Measurements from ENCODE around the gene TMEM38B. TPM values are rescaled to one million over a fixed set of nuclear protein-coding genes. Genes with fewer than 3 reads are reported as not detected.

The TMEM38B gene, protein sequence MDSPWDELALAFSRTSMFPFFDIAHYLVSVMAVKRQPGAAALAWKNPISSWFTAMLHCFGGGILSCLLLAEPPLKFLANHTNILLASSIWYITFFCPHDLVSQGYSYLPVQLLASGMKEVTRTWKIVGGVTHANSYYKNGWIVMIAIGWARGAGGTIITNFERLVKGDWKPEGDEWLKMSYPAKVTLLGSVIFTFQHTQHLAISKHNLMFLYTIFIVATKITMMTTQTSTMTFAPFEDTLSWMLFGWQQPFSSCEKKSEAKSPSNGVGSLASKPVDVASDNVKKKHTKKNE
- 8.0 and 10.0 TPM in 2 replicates for total RNA-seq
- long read RNA-seq, transcript TMEM38B-202 (6 exons, 3,525 nt): major isoform, 166 of 191 reads
- long read RNA-seq, partial matches to known transcripts: 7 of 191 reads
- long read RNA-seq, other reads (novel, unspliced or antisense): 18 of 191 reads

DNA sequence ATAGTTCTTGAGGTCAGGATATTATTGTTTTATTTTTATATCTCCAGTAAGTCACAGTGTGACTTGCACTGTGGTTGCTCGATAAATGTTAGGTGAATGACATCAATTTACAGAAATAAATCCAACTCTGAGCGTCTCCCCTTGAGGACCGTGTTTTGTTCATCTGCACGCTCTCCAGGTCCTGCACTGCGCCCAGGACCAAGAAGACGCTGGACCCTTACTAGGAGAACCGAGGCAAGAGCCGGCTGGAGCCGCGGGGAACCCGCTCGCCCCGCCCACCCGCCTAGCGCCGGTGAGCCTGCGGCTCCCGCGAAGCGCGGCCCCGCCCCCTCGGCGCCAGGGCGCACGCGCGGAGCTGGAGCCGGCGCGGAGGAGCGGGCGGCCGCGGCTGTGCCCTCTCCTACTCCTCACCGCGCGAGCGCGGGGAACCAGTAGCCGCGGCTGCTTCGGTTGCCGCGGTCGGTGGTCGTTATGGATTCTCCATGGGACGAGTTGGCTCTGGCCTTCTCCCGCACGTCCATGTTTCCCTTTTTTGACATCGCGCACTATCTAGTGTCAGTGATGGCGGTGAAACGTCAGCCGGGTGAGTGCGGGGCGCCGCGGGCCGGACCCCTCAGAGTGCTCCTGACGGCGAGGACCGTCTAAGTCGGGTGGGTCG is at the start of gene TMEM38B:
TSS of gene TMEM38B (plus strand) at position 352 of the 658 bp plus-strand sequence. CDS start at position 472, 120 bp downstream.
- peak within 1 kb of the TSS; percentile 84 for H3K4me3 Mint-ChIP-seq (ENCODE audit: unreplicated experiment)
- TF ChIP-seq, protein P1, sequence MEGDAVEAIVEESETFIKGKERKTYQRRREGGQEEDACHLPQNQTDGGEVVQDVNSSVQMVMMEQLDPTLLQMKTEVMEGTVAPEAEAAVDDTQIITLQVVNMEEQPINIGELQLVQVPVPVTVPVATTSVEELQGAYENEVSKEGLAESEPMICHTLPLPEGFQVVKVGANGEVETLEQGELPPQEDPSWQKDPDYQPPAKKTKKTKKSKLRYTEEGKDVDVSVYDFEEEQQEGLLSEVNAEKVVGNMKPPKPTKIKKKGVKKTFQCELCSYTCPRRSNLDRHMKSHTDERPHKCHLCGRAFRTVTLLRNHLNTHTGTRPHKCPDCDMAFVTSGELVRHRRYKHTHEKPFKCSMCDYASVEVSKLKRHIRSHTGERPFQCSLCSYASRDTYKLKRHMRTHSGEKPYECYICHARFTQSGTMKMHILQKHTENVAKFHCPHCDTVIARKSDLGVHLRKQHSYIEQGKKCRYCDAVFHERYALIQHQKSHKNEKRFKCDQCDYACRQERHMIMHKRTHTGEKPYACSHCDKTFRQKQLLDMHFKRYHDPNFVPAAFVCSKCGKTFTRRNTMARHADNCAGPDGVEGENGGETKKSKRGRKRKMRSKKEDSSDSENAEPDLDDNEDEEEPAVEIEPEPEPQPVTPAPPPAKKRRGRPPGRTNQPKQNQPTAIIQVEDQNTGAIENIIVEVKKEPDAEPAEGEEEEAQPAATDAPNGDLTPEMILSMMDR (IDR thresholded peaks at IDR 0.05): no peak
- H3K4me1 Mint-ChIP-seq (ENCODE audit: unreplicated experiment): peaks cover 18% of the 10 kb centered on the region
- peak within 1 kb of the TSS; percentile 71 for H3K27ac Mint-ChIP-seq (ENCODE audit: unreplicated experiment)
- H3K27me3 Mint-ChIP-seq (ENCODE audit: unreplicated experiment): peaks cover 18% of the 10 kb centered on the region
- DNase-seq (ENCODE audit: extremely low spot score, unreplicated experiment): peak; percentile 93
- H3K36me3 Mint-ChIP-seq (ENCODE audit: unreplicated experiment): no peaks in the 10 kb centered on the region
- no peaks in the 10 kb centered on the region for H3K9me3 Mint-ChIP-seq (ENCODE audit: unreplicated experiment)

DNA sequence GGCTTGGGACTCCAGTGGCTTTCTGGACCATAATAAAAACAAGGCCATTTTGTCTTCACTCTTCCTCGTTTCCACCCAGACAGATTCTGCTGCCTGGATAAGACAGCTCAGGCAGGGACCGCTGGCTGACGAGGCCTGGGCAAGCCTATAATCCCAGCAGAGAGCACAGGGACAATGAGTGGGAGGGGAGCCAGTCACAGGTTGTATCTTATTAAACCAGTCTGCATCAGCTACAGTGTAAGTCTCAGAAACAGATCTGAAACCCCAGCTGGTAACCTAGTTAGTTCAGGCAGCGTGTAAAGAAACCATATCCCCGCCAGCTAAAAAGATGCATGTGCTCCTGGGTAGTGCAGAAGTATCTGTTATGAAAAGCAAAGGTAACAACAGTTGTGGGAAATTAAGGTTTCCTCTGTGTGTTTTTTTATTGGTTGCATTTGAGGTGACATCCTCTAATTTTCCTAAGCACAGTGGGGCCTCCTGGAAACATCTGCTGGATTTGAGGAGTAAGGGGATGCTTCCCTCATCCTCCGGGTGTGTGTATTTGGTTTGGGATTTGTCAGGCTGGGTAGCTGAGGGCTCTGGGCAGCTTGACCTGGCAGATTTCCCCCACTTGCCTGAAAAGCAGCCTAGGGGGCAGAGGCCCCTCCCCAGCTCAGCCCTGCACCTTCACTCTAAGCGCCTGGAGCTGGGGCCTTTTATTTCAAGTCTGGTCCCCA is 47.3 kb upstream of the TMEM38B start:
- Mint-ChIP-seq H3K9me3 (ENCODE audit: unreplicated experiment) (no peaks in the 10 kb centered on the region), H3K36me3 (ENCODE audit: unreplicated experiment) (peaks cover 2% of the 10 kb centered on the region), H3K4me1 (ENCODE audit: unreplicated experiment) (no peaks in the 10 kb centered on the region), H3K4me3 (ENCODE audit: unreplicated experiment) (no peak overlapping the region), H3K27ac (ENCODE audit: unreplicated experiment) (no peak overlapping the region), H3K27me3 (ENCODE audit: unreplicated experiment) (no peaks in the 10 kb centered on the region)
- DNase-seq (ENCODE audit: extremely low spot score, unreplicated experiment): no peak
- TF ChIP-seq, protein P1 (IDR thresholded peaks at IDR 0.05): no peak

DNA sequence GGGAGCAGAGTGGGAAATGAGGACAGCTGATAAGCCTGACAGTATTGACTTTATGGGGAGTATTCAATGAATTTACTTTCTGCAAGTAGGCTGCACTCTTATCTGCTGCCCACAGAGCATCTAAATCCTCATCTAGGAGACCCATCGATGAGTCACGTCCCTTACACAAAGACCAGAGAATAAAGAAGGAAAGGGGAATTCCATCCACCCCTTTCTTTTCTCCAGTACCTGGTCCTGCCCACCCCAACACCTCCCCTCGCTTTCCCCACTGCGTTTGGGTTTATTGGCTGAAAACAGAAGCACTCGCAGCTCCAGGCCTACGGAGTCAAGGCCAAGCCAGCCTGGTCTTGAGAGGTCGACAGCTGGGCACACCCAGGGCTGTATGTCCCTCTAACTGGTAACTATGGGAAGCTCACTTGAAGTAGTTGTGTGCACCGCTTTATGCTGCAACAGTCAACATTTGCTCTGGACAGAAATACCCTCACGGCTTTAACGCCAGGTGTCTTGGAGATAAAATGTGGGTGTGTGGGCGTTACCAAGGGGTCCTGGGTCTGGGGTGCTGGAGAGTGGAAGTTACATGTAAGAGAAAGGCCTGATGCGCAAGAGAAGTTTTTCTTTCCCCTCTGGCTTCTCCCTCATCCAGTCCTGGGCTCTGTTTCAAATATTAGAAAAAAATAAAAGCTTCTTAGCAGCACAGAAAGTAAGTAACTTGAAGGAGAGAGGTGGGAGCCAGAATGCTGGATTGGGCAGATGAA is 46.6 kb upstream of the TMEM38B start:
- Mint-ChIP-seq H3K27me3 (ENCODE audit: unreplicated experiment) (no peaks in the 10 kb centered on the region), H3K4me1 (ENCODE audit: unreplicated experiment) (no peaks in the 10 kb centered on the region), H3K27ac (ENCODE audit: unreplicated experiment) (no peak overlapping the region), H3K4me3 (ENCODE audit: unreplicated experiment) (no peak overlapping the region), H3K9me3 (ENCODE audit: unreplicated experiment) (no peaks in the 10 kb centered on the region), H3K36me3 (ENCODE audit: unreplicated experiment) (peaks cover 2% of the 10 kb centered on the region)
- TF ChIP-seq, protein P1 (IDR thresholded peaks at IDR 0.05): no peak
- DNase-seq (ENCODE audit: extremely low spot score, unreplicated experiment): no peak

DNA sequence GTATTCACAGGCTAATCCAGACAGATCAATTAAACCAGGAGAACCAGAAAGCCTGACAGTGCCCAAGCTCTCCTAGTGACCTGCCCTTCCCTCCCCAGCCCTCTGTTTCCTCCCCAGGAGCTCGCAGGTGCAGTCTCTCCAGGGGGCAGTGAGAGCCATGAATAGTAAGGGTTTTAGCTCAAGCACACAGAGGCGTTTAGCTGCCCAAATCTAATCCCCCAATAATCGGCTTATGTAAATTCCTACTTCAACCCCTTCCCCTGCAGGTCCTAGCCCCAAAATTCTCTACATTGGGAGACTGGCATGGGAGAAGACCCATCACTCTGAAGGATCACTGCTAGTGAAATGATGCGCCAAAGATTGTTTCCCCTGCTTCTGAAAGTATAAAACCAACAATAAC is 42.5 kb upstream of the TMEM38B start:
- Mint-ChIP-seq H3K4me1 (ENCODE audit: unreplicated experiment) (peaks cover 5% of the 10 kb centered on the region), H3K9me3 (ENCODE audit: unreplicated experiment) (no peaks in the 10 kb centered on the region), H3K4me3 (ENCODE audit: unreplicated experiment) (no peak overlapping the region), H3K36me3 (ENCODE audit: unreplicated experiment) (no peaks in the 10 kb centered on the region), H3K27ac (ENCODE audit: unreplicated experiment) (no peak overlapping the region), H3K27me3 (ENCODE audit: unreplicated experiment) (peaks cover 9% of the 10 kb centered on the region)
- TF ChIP-seq, protein P1 (IDR thresholded peaks at IDR 0.05): no peak
- no peak for DNase-seq (ENCODE audit: extremely low spot score, unreplicated experiment)

All from osteocyte (in vitro differentiated cells).